HTERT RPE-1 (cell line): ENCODE results near the gene CCNB1.
"Not testable (repeated sequence)": the region's sequence is repeated elsewhere in the genome, so short reads cannot be mapped to it uniquely, and the experiment has no call there.

Experiments used
- in situ Hi-C: fragments of 300-500 bp; cut with MboI; formaldehyde crosslinking; loops from 4 replicates; pipeline ENCODE4 v1.14.3; 2020; ENCODE audit warnings: low sequenced_read_pairs

Gene CCNB1

DNA sequence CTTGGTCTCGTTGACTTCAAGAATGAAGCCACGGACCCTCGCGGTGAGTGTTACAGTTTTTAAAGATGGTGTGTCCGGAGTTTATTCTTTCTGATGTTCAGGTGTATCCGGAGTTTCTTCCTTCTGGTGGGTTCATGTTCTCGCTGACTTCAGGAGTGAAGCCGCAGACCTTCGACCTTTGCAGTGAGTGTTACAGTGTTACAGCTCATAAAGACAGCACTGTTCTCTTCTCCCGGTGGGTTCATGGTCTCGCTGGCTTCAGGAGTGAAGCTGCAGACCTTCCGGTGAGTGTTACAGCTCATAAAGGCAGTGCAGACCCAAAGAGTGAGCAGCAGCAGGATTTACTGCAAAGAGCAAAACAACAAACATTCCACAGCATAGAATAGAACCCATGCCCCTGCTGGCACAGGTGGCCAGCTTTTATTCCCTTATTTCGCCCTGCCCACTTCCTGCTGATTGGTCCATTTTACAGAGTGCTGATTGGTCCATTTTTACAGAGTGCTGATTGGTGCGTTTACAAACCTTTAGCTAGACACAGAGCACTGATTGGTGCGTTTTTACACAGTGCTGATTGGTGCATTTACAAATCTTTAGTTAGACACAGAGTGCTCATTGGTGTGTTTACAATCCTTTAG, 14.8 kb downstream of the CCNB1 start:
- in situ Hi-C loops: not testable (repeated sequence)

GRCh38 chr5:69184621-69185020, 17.7 kb downstream of the CCNB1 start:
- in situ Hi-C loops: no loop called here

DNA sequence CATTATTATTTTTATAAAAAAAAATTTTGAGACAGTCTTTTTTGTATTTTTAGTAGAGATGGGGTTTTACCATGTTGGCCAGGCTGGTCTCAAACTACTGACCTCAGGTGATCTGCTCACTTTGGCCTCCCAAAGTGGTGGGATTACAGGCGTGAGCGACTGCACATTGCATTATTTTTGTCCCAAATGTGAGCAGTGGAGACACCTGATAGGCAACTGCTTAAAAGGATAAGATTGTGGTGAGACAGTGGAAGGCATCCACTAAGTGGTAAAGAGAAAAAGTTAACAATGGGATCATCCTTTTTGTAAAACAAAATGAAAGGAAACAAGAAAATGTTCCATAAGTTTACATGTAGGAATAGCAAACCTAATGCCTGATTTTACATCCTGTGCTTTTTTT, 20.4 kb downstream of the CCNB1 start:
- in situ Hi-C loops: no loop called here

- in situ Hi-C loops: no loop called here
These were observed 21.8 kb downstream of the CCNB1 start for GRCh38 chr5:69188811-69189161.

- in situ Hi-C loops: no loop called here
These were observed 22.5 kb downstream of the CCNB1 start, which contains the start of gene CENPH for GRCh38 chr5:69189162-69190086. CENPH (plus strand) TSS chr5:69189583; CDS start chr5:69189635, 52 bp downstream.

DNA sequence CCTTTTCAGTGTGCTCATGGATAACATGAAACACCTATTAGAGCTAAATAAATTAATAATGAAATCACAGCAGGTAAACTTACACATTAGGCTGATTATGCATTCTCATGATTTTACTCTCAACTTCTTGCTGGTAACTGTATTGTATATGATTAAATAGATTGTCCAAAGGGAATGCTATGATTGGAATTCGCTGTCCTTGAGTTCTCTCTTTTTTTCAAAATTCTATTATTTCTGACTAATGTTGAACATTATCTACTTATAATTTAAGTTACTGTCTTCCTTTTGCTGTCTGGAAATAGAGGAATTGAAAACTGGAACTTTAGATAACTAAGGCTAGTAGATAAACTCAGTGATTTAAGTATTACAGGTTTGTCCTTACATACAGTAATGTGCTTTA, 35.5 kb downstream of the CCNB1 start:
- in situ Hi-C loops: no loop called here

GRCh38 chr5:69206528-69207190, 39.7 kb downstream of the CCNB1 start:
- in situ Hi-C loops: no loop called here

DNA sequence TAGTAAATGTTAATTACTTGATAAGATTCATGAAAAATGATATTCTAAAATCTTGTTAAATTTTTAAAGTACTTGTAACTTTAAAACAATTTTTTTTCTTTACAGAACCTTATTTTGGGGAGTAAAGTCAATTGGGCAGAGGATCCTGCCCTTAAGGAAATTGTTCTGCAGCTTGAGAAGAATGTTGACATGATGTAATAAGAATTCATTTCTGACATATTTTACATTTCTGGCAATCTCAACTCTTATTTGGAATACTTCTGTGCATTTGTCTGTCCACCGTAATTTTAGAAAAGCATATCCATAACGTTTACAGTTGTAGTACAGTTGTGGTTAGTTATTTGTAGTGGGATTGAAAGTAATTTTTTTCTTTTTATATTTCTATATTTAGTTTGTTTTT, 42.7 kb downstream of the CCNB1 start:
- in situ Hi-C loops: no loop called here

DNA sequence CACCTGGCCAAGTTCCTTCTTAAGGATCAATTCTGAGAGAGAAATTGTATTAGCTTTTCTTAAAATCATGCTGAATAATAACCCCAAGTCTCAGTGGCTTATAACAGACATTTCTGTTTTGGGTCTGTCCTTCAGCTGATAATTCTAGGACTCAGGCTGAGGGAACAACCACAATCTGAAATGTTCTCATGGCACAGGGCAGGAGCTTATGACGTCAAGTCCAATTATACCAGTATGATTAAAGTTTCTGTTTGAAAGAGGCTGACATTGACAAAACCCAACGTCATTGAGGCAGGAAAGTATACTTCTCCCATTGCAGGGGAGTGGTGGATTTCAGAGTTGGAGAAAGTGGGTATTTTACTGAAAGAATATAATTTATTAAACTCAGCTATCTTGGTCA, 44.2 kb downstream of the CCNB1 start:
- in situ Hi-C loops: no loop called here

GRCh38 chr5:69212022-69212421, 45.1 kb downstream of the CCNB1 start:
- in situ Hi-C loops: no loop called here

GRCh38 chr5:69213513-69214215, 46.7 kb downstream of the CCNB1 start:
- in situ Hi-C loops: no loop called here

- in situ Hi-C loops: no loop called here
These were observed 50.2 kb downstream of the CCNB1 start for GRCh38 chr5:69217151-69217511.

DNA sequence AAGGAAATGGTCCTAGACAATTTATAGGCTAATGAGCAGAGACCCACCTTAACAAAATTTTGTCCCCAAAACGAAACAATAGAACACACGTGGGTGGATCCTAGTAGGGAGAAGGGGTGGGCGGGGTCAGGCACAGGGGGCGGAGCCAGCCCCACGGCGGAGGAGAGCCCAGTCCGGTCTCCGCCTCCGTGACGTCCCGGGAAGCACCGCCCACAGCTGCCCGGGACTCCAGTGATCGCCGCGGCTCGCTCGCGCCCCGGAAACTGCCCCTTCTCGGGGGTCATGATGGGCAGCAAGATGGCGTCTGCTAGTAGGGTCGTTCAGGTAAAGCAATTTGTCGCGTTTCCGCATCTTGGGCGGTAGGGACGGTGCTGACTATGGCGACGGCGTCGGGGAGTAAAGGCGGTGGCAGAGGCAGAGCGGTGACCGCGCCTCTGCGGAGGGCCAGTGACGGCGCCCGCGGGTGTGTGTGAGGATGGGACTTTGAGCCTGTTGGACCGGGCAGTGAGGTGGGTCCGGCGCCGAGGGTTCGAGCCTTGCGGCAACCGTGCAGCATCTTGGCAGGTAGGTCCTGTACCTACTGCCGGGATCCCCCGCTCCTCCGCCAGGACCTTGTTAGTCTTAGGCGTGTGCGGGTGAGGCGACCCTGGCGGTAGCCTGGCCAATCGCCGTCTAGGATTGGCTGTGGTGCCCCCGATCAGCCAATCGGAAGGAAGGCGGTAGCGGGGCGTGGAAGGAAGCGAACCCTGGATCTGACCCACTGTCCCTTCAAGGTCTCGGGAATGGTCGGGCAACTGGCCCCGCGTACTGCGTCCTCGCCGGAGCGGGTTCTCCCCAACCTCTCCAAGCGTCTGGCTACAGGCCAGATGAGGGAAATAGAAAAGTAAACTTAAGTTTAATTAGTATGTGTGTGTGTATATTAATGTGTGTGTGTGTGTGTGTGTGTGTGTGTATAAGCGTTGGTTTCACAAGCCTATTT, 50.9 kb downstream of the CCNB1 start:
- in situ Hi-C loops: no loop called here

DNA sequence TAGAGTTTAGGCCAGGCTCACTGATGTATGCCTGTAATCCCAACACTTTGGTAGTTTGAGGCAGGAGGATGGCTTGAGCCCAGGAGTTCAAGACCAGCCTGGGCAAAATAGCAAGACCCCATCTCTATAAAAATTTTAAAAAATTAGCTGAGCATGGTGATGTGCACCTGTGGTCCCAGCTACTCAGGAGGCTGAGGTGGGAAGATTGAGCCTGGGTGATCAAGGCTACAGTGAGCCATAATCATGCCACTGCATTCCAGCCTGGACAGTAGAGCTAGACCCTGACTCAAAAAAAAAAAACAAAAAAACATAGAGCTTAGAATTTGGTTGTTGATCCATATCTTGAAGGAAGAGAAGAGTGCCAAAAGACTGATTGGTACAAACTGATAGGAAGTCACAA, 53.0 kb downstream of the CCNB1 start:
- in situ Hi-C loops: no loop called here

GRCh38 chr5:69220371-69220770, 53.4 kb downstream of the CCNB1 start:
- in situ Hi-C loops: not testable (repeated sequence)

- in situ Hi-C loops: not testable (repeated sequence)
These were observed 53.9 kb downstream of the CCNB1 start for GRCh38 chr5:69220833-69221232.

DNA sequence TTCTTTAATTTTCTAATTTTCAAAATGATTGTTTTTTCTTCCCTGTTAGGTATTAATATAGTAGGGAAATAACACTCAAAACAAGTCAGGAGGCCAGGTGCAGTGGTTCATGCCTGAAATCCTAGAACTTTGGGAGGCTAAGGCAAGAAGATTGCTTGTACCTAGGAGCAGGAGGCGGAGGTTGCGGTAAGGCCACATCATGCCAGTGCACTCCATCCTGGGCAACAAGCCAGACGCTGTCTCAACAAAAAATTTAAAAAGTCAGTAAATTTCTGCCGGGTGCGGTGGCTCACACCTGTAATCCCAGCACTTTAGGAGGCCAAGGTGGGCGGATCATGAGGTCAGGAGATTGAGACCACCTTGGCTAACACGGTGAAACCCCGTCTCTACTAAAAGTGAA, 57.6 kb downstream of the CCNB1 start:
- in situ Hi-C loops: no loop called here

- in situ Hi-C loops: no loop called here
These were observed 58.9 kb downstream of the CCNB1 start for GRCh38 chr5:69225860-69226259.
